ENCODE results near the gene MTARC2. TPM values are rescaled to one million over a fixed set of nuclear protein-coding genes. Genes with fewer than 3 reads are reported as not detected.

The MTARC2 gene
- total RNA-seq, result 8.9 and 9.2 TPM in 2 replicates

DNA sequence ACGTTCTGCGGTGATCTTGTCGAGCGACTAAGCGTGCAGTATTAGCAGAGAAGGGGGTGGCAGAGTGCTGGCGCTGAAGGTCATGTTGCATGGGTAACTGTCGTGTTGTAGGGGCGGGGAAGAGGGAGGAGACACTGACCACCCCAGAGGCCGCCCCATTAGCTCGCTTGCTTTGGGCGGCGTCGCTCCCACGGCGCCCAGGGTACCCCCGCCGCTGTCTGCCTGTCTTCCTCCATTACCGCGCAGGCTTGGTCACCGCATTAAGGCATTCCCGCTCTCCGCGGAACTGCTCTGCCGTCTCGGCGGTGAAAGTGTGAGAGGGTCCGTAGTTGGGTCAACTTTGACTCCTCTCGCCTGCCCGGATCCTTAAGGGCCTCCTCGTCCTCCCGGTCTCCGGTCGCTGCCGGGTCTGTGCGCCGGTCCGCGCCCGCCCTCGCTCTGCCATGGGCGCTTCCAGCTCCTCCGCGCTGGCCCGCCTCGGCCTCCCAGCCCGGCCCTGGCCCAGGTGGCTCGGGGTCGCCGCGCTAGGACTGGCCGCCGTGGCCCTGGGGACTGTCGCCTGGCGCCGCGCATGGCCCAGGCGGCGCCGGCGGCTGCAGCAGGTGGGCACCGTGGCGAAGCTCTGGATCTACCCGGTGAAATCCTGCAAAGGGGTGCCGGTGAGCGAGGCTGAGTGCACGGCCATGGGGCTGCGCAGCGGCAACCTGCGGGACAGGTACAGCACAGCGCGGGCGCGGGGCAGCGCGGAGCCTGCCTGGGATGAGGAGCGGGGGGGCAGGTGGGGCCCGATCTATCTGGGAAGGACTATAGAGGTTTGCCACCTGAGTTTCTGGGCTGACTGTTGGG lies at the start of gene MTARC2:
Gene MTARC2, plus strand, starts transcription at position 234 of the 846 bp plus-strand sequence. Its CDS starts 210 bp downstream, at position 444.
- Mint-ChIP-seq H3K9me3 (no peaks in the 10 kb centered on the region), H3K27ac (no peak within 1 kb of the TSS), H3K36me3 (ENCODE audit: low read depth) (no peaks in the 10 kb centered on the region), H3K4me1 (peaks cover 24% of the 10 kb centered on the region), H3K27me3 (peaks cover 39% of the 10 kb centered on the region), H3K4me3 (peak within 1 kb of the TSS; percentile 85)
- ChIA-PET CTCF (interaction anchor here (1.3 to 2.4 kb wide), 2 partner anchors 15 to 27 kb away, joined by 3 to 13 read pairs; no protein-coding TSS in a partner anchor), POLR2A (interaction anchor here (0.6 to 3.3 kb wide), 4 partner anchors 15 to 557 kb away, joined by 3 to 18 read pairs (median 3); no protein-coding TSS in a partner anchor)
- DNase-seq (peak; percentile 32), ATAC-seq (ENCODE audit: low read depth) (peak; percentile 90)
- intact Hi-C loops (cut with micrococcal nuclease), result loop anchor here (1.0 kb wide), 2 partner anchors 22 to 28 kb away; no protein-coding TSS in a partner anchor
- TF ChIP-seq, protein P1, sequence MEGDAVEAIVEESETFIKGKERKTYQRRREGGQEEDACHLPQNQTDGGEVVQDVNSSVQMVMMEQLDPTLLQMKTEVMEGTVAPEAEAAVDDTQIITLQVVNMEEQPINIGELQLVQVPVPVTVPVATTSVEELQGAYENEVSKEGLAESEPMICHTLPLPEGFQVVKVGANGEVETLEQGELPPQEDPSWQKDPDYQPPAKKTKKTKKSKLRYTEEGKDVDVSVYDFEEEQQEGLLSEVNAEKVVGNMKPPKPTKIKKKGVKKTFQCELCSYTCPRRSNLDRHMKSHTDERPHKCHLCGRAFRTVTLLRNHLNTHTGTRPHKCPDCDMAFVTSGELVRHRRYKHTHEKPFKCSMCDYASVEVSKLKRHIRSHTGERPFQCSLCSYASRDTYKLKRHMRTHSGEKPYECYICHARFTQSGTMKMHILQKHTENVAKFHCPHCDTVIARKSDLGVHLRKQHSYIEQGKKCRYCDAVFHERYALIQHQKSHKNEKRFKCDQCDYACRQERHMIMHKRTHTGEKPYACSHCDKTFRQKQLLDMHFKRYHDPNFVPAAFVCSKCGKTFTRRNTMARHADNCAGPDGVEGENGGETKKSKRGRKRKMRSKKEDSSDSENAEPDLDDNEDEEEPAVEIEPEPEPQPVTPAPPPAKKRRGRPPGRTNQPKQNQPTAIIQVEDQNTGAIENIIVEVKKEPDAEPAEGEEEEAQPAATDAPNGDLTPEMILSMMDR (IDR thresholded peaks at IDR 0.05), result no peak

DNA sequence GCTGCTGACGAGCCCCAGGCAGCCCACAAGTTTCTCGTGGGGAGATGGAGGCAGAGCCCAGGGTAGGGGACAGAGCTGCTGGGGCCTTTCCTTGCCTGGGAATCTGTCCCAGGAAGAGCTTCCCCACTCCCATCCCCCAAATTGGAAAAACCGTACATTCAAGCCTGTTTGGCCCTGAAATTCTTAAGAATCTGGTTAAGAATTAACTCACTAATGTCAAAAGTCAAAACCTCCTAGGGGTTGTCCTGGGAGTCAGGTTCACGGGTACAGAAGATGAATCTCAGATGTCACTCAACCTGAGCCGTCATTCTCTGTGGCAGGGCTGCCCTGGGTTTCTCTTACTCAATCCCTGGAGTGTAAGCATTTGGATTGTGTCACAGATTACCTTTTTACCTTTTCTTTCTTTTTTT lies 49.5 kb upstream of the MTARC2 start:
- intact Hi-C loops (cut with micrococcal nuclease), result no loop called here
- no peak overlapping the region for H3K4me3 Mint-ChIP-seq
- H3K27ac Mint-ChIP-seq, result no peak overlapping the region
- H3K9me3 Mint-ChIP-seq, result no peaks in the 10 kb centered on the region
- DNase-seq, result no peak
- H3K4me1 Mint-ChIP-seq, result peaks cover 7% of the 10 kb centered on the region
- no peak for ATAC-seq (ENCODE audit: low read depth)
- H3K27me3 Mint-ChIP-seq, result no peaks in the 10 kb centered on the region
- TF ChIP-seq, protein P1 (IDR thresholded peaks at IDR 0.05), result no peak
- POLR2A ChIA-PET, result interaction anchor here (0.5 kb wide), 1 partner anchor 71 kb away, joined by 3 read pairs; no protein-coding TSS in a partner anchor
- H3K36me3 Mint-ChIP-seq (ENCODE audit: low read depth), result peaks cover 8% of the 10 kb centered on the region
- CTCF ChIA-PET, result interaction anchor here (1.3 kb wide), 1 partner anchor 35 kb away, joined by 6 read pairs; no protein-coding TSS in a partner anchor

DNA sequence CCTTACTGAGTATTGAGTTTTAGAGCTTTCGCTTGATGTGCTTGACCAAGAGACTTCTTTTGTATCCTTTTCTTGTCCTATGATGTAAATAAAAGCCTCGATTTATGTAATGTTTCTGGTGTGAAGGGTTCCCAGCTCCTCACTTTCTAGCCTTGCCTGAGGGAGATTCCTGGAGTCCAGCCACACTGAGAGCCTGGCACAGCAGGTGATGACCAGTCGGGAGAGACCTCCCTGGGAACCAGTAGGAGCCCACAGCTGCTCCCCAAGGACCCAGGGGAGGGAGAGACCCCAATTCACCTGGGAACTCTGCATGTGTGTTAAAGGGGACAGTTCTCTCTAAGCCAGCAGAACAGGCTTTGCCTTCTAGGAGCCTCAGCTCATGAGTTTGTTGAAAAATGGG lies 49.1 kb upstream of the MTARC2 start:
- intact Hi-C loops (cut with micrococcal nuclease), result no loop called here
- ATAC-seq (ENCODE audit: low read depth), result no peak
- no peak overlapping the region for H3K27ac Mint-ChIP-seq
- ChIA-PET POLR2A (interaction anchor here (0.5 kb wide), 1 partner anchor 70 kb away, joined by 3 read pairs; no protein-coding TSS in a partner anchor), CTCF (interaction anchor here (1.3 kb wide), 1 partner anchor 34 kb away, joined by 6 read pairs; no protein-coding TSS in a partner anchor)
- TF ChIP-seq, protein P1 (IDR thresholded peaks at IDR 0.05), result no peak
- peaks cover 8% of the 10 kb centered on the region for H3K36me3 Mint-ChIP-seq (ENCODE audit: low read depth)
- no peaks in the 10 kb centered on the region for H3K9me3 Mint-ChIP-seq
- H3K27me3 Mint-ChIP-seq, result no peaks in the 10 kb centered on the region
- no peak overlapping the region for H3K4me3 Mint-ChIP-seq
- H3K4me1 Mint-ChIP-seq, result peaks cover 7% of the 10 kb centered on the region
- no peak for DNase-seq

DNA sequence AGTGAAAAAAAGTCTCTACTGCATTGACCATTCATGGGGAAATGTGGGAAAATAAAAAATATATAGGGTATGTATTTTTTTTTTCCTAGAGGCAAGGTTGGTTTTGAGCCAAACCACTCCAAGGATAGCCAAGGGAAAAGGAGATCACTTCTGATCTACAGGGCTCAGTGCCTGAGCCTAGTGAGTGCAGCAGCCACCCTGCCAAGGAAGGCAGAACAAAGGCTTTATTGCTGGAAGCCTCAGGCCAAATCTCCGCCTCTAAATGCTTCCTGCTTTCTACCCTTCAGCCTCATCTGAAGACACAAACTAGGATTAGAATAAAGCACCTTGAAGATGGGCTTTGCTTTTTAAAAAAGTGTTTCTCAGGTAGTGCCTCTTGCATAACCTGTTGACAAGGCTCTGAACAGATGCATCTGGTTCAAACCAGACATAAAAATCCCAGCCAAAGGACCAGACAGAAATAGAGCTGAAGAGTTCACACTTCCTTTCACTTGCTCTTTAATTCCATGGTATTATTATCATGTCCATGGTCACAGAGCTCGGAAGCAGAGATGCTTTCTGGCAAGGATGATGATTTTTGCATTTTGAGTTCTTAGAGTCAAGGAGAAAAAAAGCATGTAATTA lies 47.5 kb upstream of the MTARC2 start:
- intact Hi-C loops (cut with micrococcal nuclease), result no loop called here
- H3K4me3 Mint-ChIP-seq, result no peak overlapping the region
- DNase-seq (no peak), ATAC-seq (ENCODE audit: low read depth) (no peak)
- ChIA-PET POLR2A (no interaction called here), CTCF (interaction anchor here (2.5 kb wide), 1 partner anchor 32 kb away, joined by 8 read pairs; no protein-coding TSS in a partner anchor)
- H3K36me3 Mint-ChIP-seq (ENCODE audit: low read depth), result peaks cover 8% of the 10 kb centered on the region
- peaks cover 7% of the 10 kb centered on the region for H3K4me1 Mint-ChIP-seq
- TF ChIP-seq, protein P1 (IDR thresholded peaks at IDR 0.05), result no peak
- no peak overlapping the region for H3K27ac Mint-ChIP-seq
- H3K27me3 Mint-ChIP-seq, result no peaks in the 10 kb centered on the region
- no peaks in the 10 kb centered on the region for H3K9me3 Mint-ChIP-seq
